Heart left ventricle (tissue), 16 donors: ENCODE data around the gene MGMT. TPM values are rescaled to one million over a fixed set of nuclear protein-coding genes. Genes with fewer than 3 reads are reported as not detected.

ENCODE experiments used
- ATAC-seq, 4 donors: fragments of 200-7000 bp; cut with Tn5 transposase; one replicate each; pipeline ENCODE4 v1.9.1; 2020 to 2022; ENCODE audit warnings: moderate library complexity in 4 of 4, mild to moderate bottlenecking in 3 of 4, moderate number of reproducible peaks in 1 of 4
- DNase-seq, 5 donors: peaks; one replicate each; pipeline ENCODE4 v3.0.0-alpha.2; 2020
- H3K27ac ChIP-seq, 12 donors: fragments of 200-600 bp; sonication (generic) in 4 of 12; one replicate each; pipeline versions ENCODE4 v1.5.0 to v1.8.0; 2016 to 2022; ENCODE audit warnings: mild to moderate bottlenecking in 2 of 12
- H3K27me3 ChIP-seq, 9 donors: fragments of 200-600 bp; sonication (generic) in 2 of 9; one replicate each; pipeline versions ENCODE4 v1.5.1 to v1.8.0; 2016 to 2022; ENCODE audit warnings: mild to moderate bottlenecking in 3 of 9
- H3K36me3 ChIP-seq, 9 donors: fragments of 200-600 bp; sonication (generic) in 2 of 9; one replicate each; pipeline versions ENCODE4 v1.5.0 to v1.8.0; 2018 to 2022; ENCODE audit warnings: mild to moderate bottlenecking in 2 of 9
- H3K4me1 ChIP-seq, 12 donors: fragments of 200-600 bp; sonication (generic) in 4 of 12; one replicate each; pipeline versions ENCODE4 v1.5.0 to v1.8.0; 2016 to 2022; ENCODE audit warnings: mild to moderate bottlenecking in 3 of 12
- H3K4me3 ChIP-seq, 12 donors: fragments of 200-600 bp; sonication (generic) in 4 of 12; one replicate each; pipeline versions ENCODE4 v1.5.0 to v1.8.0; 2017 to 2022; ENCODE audit warnings: mild to moderate bottlenecking in 9 of 12, moderate library complexity in 4 of 12
- H3K9me3 ChIP-seq, 12 donors: fragments of 200-600 bp; sonication (generic) in 4 of 12; one replicate each; pipeline versions ENCODE4 v1.5.0 to v1.8.0; 2016 to 2022; ENCODE audit warnings: mild to moderate bottlenecking in 1 of 12
- POLR2A ChIP-seq, 2 donors: fragments of 450-650 bp; IDR thresholded peaks; one replicate each; pipeline ENCODE4 v1.6.1; 2017; ENCODE audit warnings: antibody characterized with exemption in 2 of 2, mild to moderate bottlenecking in 2 of 2, moderate library complexity in 2 of 2
- WGBS, 4 donors: extraction: QIAGEN DNeasy Blood & Tissue Kit in 2 of 4; methylation state at CpG; one replicate each; pipeline versions ENCODE4 v1.1.5 to v1.1.7; 2013 to 2018; 5-methylcytosine and 5-hydroxymethylcytosine counted together
- intact Hi-C, 10 donors: fragments of 100-400 bp; cut with DNase I; formaldehyde crosslinking; loops; one replicate each; pipeline versions ENCODE4 v1.11.1 to v1.14.2; 2022
- polyA plus RNA-seq, 2 donors: library from polyadenylated mRNA; stranded (reverse); fragments of 200-250 nt; gene quantifications; one replicate each; pipeline ENCODE4 v1.2.3, GENCODE V29; 2013
- total RNA-seq, 9 donors: library from RNA; depleted of rRNA in 2 of 9; stranded (reverse); fragments of >200 nt in 2 of 9; fragmentation: NEBNext Ultra II Directional in 3 of 9; extraction: Animal tissue kit (Norgen Biotek cat#: 25700) in 3 of 9; gene quantifications; one replicate each; pipeline versions ENCODE4 v1.1.0 to v1.2.4, GENCODE V29; 2016 to 2023
- TF ChIP-seq, protein P1 (sequence below), 12 donors: fragments of 200-600 bp; sonication (generic) in 4 of 12; IDR thresholded peaks; one replicate each; pipeline versions ENCODE4 v1.5.0 to v1.8.0; 2018 to 2022; ENCODE audit warnings: antibody characterized with exemption in 12 of 12, mild to moderate bottlenecking in 5 of 12
- donor health status: ischemic (EF 13 %, LVEDD 7.1; RV severe dilation, severe dysfunction).
- donor health status: healthy with polysubstance abuse.
- donor health status: DM: no; HTN: yes; CAD: no.
- donor health status: DM: no; HTN: no; CAD: no.
- donor health status: ischemic (EF 25% LVEDD 6.9; RV normal size, moderate dysfunction).
- donor health status: ischemic (EF 25% LVEDD 5.7; RV mildly dilated, moderate dysfunction).
- donor health status: healthy.
- donor health status: DM: yes; HTN: yes; CAD: no.
- donor health status: ischemic (EF 35%, LVEDD 5.7; RV mildly dilated, moderate dysfunction).
- donor health status: nonischemic (EF 11% LVEDD 7.7; RV severe dilation, severe dysfunction).
- donor health status: DM: yes; HTN: yes; CAD: no.
- donor health status: PGD.
- donor health status: ischemic (EF 29% LVEDD 5.4; RV normal size, mild dysfunction).
- donor health status: nonischemic (EF 23%, LVEDD 6.1; RV moderate dilation, normal function).

Gene MGMT
- total and polyA plus RNA-seq, 11 donors = 6.2 to 25.3 (median 11.6) TPM

DNA sequence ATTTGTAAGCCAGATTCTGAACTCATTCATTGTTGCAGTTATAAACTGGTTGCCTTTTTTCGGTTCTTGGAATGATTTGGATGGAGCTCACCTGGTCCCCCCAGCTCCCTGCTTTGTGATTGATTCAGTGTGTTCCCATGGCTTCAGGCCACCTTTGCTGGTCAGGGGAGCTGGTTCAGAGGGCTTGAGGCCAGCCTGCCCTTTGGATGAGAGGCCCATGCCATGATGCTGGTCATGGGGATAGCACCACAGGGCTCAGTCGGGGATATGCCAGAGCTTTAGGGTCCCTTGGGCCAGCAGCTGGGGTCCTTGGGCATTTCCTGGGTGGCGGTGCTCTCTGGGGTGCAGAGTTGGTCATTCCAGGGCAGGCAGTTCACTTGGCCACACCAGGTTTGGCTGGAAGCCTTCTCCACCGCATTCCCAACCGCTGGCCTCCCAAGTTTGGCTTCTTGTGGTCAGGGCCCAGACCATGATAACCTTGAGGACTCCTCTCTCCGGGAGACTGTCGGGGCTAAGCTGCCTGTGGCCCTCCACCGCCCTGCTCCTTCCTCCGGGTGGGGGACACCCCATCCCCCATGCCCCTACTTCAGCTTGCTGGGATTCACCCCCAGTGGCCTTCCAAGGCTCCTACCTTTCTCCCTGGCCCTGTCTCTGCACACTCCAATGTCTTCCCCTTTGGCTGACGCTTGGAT, 65.1 kb downstream of the MGMT start:
- no peak overlapping the region for H3K27ac ChIP-seq
- WGBS, 4 donors = 83 to 92% (median 88%) methylated on average over 9 to 10 of the region's 10 CpGs
- H3K4me3 ChIP-seq = no peak overlapping the region
- no peak for TF ChIP-seq POLR2A (IDR thresholded peaks at IDR 0.05)
- TF ChIP-seq, protein P1, sequence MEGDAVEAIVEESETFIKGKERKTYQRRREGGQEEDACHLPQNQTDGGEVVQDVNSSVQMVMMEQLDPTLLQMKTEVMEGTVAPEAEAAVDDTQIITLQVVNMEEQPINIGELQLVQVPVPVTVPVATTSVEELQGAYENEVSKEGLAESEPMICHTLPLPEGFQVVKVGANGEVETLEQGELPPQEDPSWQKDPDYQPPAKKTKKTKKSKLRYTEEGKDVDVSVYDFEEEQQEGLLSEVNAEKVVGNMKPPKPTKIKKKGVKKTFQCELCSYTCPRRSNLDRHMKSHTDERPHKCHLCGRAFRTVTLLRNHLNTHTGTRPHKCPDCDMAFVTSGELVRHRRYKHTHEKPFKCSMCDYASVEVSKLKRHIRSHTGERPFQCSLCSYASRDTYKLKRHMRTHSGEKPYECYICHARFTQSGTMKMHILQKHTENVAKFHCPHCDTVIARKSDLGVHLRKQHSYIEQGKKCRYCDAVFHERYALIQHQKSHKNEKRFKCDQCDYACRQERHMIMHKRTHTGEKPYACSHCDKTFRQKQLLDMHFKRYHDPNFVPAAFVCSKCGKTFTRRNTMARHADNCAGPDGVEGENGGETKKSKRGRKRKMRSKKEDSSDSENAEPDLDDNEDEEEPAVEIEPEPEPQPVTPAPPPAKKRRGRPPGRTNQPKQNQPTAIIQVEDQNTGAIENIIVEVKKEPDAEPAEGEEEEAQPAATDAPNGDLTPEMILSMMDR (IDR thresholded peaks at IDR 0.05) = no peak
- H3K9me3 ChIP-seq = peaks cover 0 to 2% (median 0%) of the 10 kb centered on the region in 12 donors
- peaks cover 0 to 13% (median 7%) of the 10 kb centered on the region in 9 donors for H3K36me3 ChIP-seq
- DNase-seq (peak in 1 of 5 donors; percentile 47), ATAC-seq (peak in 1 of 4 donors; percentile 31)
- H3K4me1 ChIP-seq = peaks cover 0 to 26% (median 12%) of the 10 kb centered on the region in 12 donors
- intact Hi-C loops = no loop called here
- H3K27me3 ChIP-seq = no peaks in the 10 kb centered on the region

DNA sequence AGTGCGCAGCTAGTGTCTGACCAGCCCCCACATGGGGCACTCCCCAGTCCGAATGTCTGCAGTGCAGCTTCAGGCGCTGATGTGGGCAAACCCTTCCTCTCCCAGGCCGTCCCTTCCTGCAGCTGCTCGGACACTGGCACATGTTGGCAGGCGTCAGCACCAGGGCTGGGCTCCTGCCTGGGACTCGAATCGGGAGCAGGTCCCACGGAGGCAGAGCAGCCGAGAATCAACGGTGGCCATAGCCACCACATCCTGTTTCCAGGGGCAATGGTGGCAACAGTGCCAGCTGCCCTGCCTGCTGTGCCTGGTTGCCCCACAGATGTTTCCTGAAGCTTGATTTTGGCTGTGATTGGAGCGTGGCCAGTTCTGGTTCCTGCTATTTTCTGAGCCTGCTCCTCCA, 65.8 kb downstream of the MGMT start:
- DNase-seq (peak in 1 of 5 donors; percentile 66), ATAC-seq (peak in 2 of 4 donors; percentile 31 to 38)
- TF ChIP-seq POLR2A (IDR thresholded peaks at IDR 0.05) = no peak
- TF ChIP-seq, protein P1 (IDR thresholded peaks at IDR 0.05) = no peak
- peaks cover 0 to 2% (median 0%) of the 10 kb centered on the region in 12 donors for H3K9me3 ChIP-seq
- H3K27ac ChIP-seq = no peak overlapping the region
- peaks cover 0 to 26% (median 12%) of the 10 kb centered on the region in 12 donors for H3K4me1 ChIP-seq
- no peaks in the 10 kb centered on the region for H3K27me3 ChIP-seq
- WGBS, 4 donors = 64 to 84% (median 71%) methylated on average over 8 to 12 of the region's 12 CpGs
- H3K36me3 ChIP-seq = peaks cover 0 to 17% (median 8%) of the 10 kb centered on the region in 9 donors
- intact Hi-C loops = no loop called here
- no peak overlapping the region for H3K4me3 ChIP-seq

- Histone ChIP-seq H3K9me3 (peaks cover 0 to 2% (median 0%) of the 10 kb centered on the region in 12 donors), H3K4me3 (no peak overlapping the region), H3K27me3 (no peaks in the 10 kb centered on the region), H3K27ac (no peak overlapping the region), H3K36me3 (peaks cover 0 to 17% (median 8%) of the 10 kb centered on the region in 9 donors), H3K4me1 (peaks cover 0 to 26% (median 12%) of the 10 kb centered on the region in 12 donors)
- ATAC-seq (no peak), DNase-seq (peak in 1 of 5 donors; percentile 39)
- no peak for TF ChIP-seq POLR2A (IDR thresholded peaks at IDR 0.05)
- TF ChIP-seq, protein P1 (IDR thresholded peaks at IDR 0.05) = no peak
- WGBS, 4 donors = 76 to 87% (median 83%) methylated on average over 9 to 11 of the region's 11 CpGs
- intact Hi-C loops = no loop called here
These were observed 66.2 kb downstream of the MGMT start for GRCh38 chr10:129533281-129533680.

DNA sequence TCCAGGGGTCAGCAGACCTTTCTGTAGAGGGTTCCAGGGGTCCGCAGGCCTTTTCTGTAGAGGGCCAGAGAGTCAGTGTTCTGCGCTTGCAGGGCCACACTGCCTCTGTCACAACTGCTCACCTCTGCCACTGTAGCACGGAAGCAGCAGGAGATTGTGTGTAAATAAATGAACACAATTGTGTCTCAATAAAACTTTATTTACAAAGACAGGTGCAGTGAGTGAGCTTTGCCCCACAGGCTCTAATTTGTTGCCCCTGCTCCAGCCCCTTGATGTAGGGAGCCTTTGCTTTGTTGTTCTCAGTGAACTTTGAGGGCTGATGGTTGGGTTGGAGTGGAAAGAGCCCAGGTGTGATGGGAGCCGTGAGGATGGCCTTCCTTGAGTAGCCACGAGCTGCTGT, 67.8 kb downstream of the MGMT start:
- WGBS, 4 donors = 94 to 99% (median 96%) methylated on average over 5 of the region's 5 CpGs
- ATAC-seq (no peak), DNase-seq (no peak)
- no peak overlapping the region for H3K4me3 ChIP-seq
- no peaks in the 10 kb centered on the region for H3K27me3 ChIP-seq
- no peaks in the 10 kb centered on the region for H3K9me3 ChIP-seq
- H3K27ac ChIP-seq = no peak overlapping the region
- TF ChIP-seq, protein P1 (IDR thresholded peaks at IDR 0.05) = no peak
- TF ChIP-seq POLR2A (IDR thresholded peaks at IDR 0.05) = no peak
- H3K4me1 ChIP-seq = peaks cover 0 to 26% (median 12%) of the 10 kb centered on the region in 12 donors
- peaks cover 0 to 17% (median 8%) of the 10 kb centered on the region in 9 donors for H3K36me3 ChIP-seq
- intact Hi-C loops = no loop called here
